ENCODE results near the gene AMIGO1.
"Not testable (repeated sequence)": the region's sequence is repeated elsewhere in the genome, so short reads cannot be mapped to it uniquely, and the experiment has no call there.

AMIGO1 gene

DNA sequence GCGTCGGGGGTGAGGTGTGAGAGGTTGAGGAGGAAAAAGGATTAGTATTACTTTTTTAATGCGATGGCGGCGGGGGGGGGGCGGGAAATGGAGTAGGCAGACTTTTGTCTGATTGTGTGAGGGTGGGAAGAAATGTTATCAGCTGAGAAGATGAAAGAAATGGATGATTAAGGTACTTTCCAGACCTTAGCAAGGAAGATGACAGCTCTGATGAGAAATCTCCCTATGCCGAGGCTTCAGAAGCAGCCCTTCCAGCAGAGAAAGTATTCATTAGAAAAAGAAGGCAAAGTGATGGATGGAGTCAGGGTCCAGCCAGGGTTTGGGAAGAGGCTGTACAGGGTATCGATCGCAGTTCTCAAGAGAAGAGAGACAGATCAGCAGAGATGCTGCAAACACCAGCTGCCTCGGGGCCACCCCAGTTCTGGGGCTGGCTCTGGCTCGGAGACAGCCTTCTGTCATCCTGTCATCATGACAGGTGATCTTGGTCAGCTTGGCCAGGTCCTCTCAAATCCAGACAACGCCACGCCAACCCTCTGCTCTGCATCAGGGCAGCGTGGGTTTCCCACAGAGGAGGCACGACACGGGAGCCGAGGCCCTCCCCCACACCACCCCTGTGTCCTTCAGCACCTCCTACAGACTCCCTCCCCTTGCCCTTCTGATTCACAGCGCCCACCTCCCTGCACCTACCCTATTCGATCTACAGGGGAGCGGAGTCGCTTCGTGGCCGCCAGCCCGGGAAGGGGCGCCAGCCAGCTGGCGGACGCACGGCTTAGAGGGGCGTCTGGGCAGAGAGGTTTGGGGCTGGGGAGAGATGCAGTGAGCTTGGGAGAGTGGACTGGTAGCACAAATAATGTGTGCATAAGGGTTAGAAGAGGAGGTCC, 26.5 kb downstream of the AMIGO1 start:
- DNase-seq: peak; percentile 14

DNA sequence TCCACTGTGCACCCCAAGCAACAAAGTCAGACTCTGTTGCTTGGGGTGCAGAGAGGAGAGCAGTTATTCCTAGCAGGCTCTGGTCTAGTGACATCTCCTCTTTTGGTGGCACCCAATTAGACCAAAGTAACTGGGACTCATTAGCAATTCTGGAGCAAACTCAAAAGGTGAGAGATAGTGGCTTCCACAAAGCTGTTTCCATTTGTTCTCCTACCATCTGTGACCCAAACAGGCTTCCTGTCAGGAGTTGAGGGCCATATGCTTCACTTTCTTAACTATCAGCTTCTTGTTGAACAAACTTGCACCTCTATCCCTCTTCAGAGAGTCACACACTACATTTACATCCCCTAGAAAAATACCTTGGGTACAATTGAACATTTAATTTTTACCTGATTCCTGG, 27.3 kb downstream of the AMIGO1 start:
- DNase-seq: no peak

DNA sequence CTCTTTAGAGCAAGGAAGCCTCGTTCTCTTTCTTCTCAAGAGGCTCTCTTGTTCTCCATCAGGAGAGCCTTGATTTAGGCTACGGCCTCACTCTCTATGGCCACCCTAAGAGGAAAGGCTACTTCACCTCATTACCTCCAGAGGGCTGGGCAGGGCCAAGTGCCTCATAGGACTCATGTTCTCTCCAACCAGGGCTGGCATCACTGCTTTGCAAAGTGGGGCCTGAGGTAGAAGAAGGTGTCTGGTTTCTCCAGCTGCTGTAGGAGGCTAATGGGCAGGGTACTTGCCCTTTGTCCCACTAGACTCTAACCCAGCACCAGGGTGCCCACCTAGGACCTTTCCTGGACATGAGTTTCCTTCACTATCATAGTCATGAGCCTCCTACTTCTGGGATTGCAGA, 27.9 kb downstream of the AMIGO1 start:
- DNase-seq: no peak

DNA sequence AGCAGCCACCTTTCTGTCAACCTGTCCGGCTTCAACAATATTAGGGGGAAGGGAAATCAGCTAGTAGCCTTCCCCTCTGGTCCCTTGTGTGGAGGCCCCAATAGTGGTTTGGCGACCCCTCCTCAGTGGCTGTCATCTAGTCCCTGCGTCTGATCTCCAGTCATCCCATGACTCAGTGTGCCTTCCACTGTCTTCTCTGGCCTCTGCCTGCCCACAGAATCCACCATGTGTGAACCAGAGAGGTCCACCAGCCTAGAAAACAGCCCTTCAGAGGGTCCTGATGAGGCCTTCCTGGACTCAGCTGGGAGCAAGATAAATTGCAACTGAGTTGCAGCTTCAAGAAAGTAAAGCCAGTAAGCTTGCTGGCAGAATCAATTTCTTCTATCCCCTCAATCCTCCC, 29.6 kb downstream of the AMIGO1 start:
- no peak for DNase-seq

DNA sequence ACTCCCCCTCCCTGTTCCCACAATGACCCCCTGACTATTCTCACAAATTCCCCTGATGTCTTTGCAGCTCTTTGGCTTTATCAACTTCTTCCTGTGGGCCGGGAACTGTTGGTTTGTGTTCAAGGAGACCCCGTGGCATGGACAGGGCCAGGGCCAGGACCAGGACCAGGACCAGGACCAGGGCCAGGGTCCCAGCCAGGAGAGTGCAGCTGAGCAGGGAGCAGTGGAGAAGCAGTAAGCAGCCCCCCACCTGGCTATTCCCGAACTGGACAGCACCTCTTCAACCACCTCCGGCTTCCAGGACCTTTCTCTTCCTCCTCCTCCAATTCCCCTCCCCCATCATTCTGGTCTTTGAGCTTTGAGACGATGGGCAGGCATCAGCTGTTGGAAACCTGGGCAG, 30.2 kb downstream of the AMIGO1 start:
- DNase-seq: no peak

DNA sequence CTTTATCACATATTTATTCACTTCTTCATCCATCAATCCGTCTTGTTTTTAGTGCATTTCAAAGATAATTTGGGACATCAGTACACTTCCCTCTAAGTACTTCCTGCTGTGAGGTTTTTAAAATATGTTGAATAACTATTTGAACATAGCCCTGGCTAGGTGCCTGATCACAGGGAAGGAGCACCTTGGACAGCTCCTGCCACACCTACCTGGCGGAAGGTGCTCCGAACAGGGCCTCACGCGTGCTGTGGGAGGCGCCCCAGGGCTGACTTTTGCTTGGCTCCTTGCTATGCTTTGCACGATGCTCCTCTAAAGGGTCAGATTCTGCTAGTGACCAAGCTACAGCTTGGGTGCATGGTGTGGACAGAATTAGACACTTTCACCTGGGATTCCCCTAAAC, 30.7 kb downstream of the AMIGO1 start:
- no peak for DNase-seq

DNA sequence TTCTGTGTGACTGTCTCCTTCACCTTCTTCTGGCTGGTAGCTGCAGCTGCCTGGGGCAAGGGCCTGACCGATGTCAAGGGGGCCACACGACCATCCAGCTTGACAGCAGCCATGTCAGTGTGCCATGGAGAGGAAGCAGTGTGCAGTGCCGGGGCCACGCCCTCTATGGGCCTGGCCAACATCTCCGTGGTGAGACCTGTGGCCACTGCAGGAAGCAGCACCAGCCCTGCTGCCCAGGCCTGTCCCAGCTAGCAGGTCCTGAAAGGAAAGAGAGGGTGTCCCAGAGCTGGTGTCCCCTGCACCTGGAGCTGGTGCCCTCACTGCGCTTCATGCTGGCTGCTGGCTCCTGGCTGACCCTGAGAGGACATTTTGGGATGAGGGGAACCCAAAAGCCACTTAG, 31.7 kb downstream of the AMIGO1 start:
- DNase-seq: no peak

DNA sequence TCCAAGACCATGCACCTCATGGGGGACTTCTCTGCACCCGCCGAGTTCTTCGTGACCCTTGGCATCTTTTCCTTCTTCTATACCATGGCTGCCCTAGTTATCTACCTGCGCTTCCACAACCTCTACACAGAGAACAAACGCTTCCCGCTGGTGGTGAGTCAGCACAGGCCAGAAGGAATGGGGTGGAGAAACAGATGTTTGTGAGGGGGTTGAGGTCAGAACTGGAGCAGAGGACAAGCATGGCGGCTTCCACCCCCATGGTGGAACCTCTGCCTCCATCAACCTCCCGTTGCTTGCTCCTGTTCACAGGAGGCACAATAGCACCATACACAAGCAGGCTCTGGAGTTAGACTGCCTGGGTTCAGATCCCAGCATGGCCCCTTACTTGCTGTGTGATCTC, 32.7 kb downstream of the AMIGO1 start:
- DNase-seq: no peak

DNA sequence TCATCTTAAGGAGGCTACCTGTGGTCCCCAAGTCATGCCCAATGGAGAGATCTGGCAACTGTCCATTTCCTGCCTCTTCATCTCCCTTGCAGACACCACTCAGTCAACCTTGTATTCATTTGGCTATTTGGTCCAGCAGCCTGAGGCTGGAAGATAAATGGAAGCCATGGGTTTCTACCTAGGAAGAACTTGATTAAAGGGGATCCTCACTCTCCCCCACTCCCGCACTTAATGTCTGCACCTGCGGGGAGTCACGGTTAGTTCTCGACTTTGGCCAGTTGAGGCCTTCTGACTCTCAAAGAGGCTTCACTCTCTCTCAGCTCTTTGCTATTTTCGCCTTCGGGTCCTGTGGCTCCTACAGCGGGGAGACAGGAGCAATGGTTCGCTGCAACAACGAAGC, 34.3 kb downstream of the AMIGO1 start:
- no peak for DNase-seq

DNA sequence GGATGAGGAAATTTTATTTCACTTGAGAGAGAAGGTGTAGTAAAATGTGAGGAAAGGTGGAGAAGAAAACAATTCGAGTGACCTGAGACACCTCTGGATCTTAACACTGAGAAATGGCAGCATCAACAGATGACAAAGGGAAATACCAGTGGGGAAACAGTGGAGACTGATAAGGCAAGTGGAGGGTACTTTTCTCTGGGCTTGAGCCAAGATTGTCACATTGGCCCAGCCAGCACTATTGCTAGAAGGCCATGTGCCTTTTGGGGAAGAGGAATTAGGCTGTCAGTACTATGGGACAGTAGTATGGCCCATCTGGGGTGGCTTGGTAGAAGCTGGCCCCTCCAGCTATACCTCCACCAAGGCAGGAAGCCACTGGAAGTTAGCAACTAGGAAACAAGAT, 34.8 kb downstream of the AMIGO1 start:
- no peak for DNase-seq

DNA sequence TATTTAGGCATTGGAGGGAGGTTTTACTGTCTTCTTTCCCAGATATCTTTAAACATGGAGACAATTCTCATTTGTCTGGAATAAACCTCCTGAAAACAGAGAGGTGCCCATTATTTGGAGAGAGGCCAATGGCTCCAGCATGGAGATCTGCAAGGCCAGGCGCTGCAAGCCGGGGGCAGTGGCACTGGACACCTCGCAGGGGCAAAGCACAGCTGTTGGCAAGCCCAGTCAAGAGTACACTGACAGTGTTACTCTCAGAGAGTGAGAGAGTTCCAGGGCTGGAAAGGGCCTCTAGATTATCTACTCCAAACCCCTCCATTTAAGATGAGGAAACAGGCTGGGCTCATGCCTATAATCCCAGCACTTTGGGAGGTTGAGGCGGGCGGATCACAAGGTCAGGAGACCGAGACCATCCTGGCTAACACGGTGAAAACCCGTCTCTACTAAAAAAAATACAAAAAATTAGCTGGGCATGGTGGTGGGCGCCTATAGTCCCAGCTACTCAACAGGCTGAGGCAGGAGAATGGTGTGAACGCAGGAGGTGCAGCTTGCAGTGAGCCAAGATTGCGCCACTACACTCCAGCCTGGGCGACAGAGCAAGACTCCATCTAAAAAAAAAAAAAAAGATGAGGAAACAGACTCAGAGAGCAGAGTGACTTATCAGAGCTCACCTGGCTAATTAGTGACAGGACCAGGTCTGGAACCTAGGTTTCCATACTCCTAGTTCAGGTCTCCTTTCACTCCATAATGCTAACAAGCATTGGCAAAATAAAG, 36.1 kb downstream of the AMIGO1 start:
- not testable (repeated sequence) for DNase-seq

DNA sequence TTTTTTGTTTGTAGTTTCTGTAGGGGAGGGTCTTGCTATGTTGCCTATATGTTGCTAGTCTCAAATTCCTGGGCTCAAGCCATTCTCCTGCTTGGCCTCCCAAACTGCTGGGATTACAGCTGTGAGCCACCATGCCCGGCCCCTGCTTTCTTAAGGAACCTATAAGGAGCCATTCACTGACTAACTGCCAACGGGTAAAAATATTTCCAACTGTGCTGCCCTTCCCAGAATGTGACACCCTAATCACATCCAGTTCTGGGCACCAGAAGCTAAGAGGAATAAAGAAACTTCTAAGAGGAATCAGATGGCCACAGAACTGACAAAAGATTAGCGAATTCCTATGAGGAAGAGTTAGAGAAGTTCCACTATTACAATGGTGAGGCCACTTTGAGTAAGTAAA, 36.7 kb downstream of the AMIGO1 start:
- DNase-seq: no peak

DNA sequence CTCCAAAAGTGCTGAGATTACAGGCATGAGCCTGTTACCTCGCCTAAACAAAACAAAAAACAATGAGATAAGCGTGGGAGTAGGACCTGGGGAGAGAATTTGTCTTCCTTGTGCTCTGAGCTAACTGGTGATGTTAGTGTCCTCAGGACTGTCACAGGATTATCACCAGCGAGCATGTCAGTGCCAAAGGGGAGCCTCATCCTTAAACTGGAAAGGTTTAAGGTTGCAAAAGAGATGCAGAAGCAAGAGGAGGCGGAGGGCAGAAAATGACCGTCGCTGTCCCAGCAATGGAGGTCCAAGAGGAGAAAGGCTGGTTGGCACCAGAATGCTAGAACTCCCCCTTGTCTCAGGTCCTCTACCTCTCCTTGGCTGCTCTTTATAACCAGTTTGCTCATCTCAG, 39.3 kb downstream of the AMIGO1 start:
- no peak for DNase-seq

DNA sequence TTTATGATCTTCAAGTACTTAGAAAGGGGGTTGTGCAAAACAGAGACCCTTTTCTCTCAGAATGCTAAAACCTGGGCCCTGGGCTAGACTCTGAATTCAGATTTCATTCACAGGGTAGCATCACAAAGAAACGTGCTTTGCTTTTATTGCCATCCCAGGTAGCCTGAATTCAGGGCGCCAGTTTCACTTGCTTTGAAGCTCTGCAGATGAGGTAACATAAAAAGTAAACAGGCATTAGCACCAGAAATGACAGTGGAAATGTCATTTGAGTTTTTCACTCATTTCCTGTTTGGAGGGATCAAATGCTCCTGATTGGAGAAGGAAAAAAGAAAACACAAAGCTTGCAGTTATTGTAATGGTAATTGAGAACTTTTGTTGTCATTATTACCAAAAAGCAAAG, 40.6 kb downstream of the AMIGO1 start:
- DNase-seq: no peak

DNA sequence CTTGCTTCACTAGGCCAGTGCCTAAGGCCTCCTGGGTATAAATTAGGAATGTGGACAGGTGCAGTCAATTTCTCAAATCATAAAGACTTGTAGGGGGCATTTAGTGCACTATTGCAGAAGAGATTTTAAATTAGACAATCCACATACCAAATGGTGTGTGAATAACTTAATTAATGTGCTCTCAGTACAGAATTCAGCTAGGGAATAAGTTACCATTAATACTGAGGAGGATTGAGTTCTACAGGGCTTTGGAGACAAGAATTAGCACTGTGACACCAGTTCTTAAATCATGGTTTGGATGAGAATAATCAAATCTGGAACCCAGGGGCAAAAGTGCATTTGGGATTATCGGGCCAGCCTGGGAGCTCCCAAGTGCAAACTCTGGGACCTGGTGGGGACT, 41.5 kb downstream of the AMIGO1 start:
- no peak for DNase-seq

DNA sequence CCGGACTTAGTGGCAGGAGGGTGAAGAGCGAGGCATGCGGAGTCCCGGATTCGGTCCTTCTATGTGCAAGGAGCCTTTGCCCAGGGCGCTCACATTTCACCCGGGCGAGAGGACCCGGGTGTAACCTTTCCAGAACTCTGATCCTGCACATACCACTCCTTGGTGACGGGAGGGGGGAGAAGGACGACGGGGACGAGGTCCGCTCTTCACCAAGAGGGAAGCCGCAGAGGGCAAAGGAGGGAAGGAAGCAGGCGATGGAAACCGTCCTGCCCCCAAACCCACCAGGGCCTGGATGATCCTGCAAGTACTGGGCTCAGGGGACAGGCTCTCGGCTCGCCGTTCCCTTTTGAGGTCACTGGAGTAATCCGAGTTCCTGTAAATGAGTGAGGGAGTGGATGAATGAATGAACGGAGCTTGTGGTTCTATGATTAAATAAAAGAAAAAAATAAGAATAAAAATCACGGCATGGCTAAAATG, 42.2 kb downstream of the AMIGO1 start:
- DNase-seq: no peak

DNA sequence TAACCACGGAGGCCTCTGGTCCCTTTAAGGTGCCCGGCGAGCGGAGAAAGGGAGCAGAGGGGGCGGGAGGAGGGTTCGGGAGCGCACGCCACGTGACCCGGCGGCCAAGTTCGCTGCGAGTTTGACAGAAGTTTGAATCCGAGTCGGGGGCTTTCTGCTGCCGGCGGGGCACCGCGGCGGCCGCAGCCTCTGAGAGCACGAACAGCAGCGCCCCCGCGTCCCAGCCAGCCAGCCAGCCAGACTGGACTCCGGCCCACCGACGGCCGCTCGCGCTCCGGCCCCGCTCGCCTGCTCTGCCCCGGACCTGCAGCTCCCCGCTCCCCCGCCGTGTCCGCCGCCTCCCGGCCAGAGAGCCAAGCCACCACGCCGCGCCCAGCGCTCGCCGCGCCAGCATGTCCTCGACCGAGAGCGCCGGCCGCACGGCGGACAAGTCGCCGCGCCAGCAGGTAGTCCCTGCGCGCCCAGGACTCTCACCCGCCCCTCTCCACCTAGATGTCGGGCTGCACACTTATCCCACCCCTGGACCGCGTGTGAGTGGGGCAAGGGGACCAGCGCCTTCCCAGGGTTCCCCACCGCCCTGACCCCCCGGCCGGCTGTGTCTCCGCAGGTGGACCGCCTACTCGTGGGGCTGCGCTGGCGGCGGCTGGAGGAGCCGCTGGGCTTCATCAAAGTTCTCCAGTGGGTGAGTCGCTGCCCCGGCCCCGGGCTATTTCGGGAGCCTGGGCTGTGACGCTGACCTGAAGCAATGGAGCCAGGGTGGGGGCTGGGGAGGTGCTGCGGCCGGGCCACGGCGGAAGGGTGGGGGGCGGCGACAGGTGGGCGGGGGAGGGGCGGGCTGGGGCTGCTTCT, 42.9 kb downstream of the AMIGO1 start, which contains the start of gene SYPL2:
TSS of gene SYPL2 (plus strand) at position 95 of the 849 bp plus-strand sequence. CDS start at position 393, 298 bp downstream.
- no peak for DNase-seq

DNA sequence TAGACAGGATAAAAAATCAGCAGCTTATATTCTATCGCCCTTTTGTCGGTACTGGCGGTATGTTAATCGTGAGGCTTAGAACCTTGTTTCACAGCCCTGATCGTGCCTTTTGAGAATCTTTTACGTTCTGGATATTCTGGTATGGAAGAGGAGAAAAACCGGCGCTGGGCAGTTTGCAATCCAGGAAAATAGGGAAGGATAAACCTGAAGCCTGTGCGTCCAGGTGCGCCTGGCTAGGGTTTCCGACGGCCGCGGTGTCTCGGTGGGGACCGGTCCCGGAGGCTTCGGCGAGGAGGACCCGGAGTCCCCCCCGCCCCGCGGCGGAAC, 43.4 kb downstream of the AMIGO1 start:
- DNase-seq: no peak

DNA sequence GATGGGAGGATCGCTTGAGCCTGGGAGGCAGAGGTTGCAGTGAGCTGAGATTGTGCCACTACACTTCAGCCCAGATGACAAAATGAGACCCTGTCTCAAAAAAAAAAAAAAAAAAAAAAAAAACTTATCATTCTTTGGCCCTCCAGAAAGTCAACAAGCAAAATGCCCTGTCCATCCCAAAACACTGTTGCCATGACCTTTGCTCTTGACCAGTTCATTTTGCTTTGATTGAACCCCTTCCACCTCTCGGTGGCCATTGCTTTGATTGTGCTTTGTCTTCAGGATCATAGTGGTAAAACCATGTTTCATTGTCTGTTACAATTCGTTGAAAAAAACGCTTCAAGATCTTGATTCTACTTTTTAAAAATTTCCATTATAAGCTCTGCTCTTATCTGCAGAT, 51.7 kb downstream of the AMIGO1 start:
- DNase-seq: no peak

DNA sequence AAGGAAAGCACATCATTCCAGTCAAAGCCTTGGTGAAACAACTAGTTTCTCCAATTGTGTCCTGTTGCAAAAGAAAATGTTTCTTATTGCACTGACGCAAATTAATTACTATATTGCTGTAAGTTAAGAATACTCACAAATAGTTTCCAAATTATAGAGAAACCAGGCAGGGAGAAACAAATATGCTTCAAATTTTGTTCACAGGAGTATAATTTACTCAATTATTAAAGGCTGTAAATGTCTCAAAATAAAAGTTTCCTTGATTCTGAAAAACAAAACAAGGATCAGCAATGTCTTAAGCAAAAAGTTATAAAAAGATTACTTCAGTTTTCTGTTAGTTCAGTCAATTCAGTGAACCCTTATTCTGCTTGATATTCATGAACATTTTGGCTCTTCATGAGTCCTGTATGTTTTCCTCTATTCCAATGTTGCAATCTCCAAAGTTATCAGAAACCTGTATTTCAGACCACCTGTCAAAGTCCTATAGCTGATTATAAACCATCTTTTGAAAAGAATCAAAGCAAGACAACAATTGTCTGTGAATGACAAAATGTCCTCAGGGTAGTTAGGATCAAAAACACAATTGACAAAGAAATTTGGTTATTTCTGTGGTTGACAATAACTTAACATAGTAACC, 54.9 kb downstream of the AMIGO1 start:
- no peak for DNase-seq

Measured in fibroblast of skin of abdomen (primary cell).